Midbrain (tissue), 1 donor: ENCODE data around the gene BCL2L2.
A peak's percentile ranks its signal among the peaks of the same experiment; 100 is the strongest.
"Not testable (repeated sequence)": the region's sequence is repeated elsewhere in the genome, so short reads cannot be mapped to it uniquely, and the experiment has no call there.

Source experiments
- DNase-seq: peaks from one replicate; lab custom pipeline; 2025; lab: John Stamatoyannopoulos, UW

The BCL2L2 gene

GRCh38 chr14:23306412-23307145 lies at the start of gene BCL2L2:
TSS of gene BCL2L2 (plus strand) at chr14:23306833. CDS start at chr14:23307768, 935 bp downstream.
- DNase-seq: peak; percentile 92

- no peak for DNase-seq
Measured at GRCh38 chr14:23258256-23258655, 48.4 kb upstream of the BCL2L2 start.

GRCh38 chr14:23259426-23259825 lies 47.2 kb upstream of the BCL2L2 start:
- no peak for DNase-seq

GRCh38 chr14:23260849-23261248 lies 45.8 kb upstream of the BCL2L2 start:
- DNase-seq: not testable (repeated sequence)

- no peak for DNase-seq
Measured at GRCh38 chr14:23269193-23269592, 37.4 kb upstream of the BCL2L2 start.

GRCh38 chr14:23275412-23275811 lies 31.2 kb upstream of the BCL2L2 start:
- no peak for DNase-seq

- no peak for DNase-seq
Measured at GRCh38 chr14:23277189-23277588, 29.4 kb upstream of the BCL2L2 start.

- not testable (repeated sequence) for DNase-seq
Measured at GRCh38 chr14:23277928-23278327, 28.7 kb upstream of the BCL2L2 start.

- DNase-seq: no peak
Measured at GRCh38 chr14:23281247-23281646, 25.4 kb upstream of the BCL2L2 start.

GRCh38 chr14:23284654-23285529 lies 21.7 kb upstream of the BCL2L2 start:
- DNase-seq: peak; percentile 38

GRCh38 chr14:23285530-23286019 lies 21.1 kb upstream of the BCL2L2 start:
- no peak for DNase-seq

GRCh38 chr14:23286020-23286901 lies 20.4 kb upstream of the BCL2L2 start, which contains the start of gene HOMEZ:
TSS of gene HOMEZ (minus strand) at chr14:23286132. CDS start at chr14:23285952, 180 bp downstream.
- peak; percentile 99 for DNase-seq

- no peak for DNase-seq
Measured at GRCh38 chr14:23286902-23287479, 19.6 kb upstream of the BCL2L2 start.

- peak; percentile 64 for DNase-seq
Measured at GRCh38 chr14:23294734-23295561, 11.7 kb upstream of the BCL2L2 start.

GRCh38 chr14:23296012-23296777 lies 10.4 kb upstream of the BCL2L2 start:
- peak; percentile 33 for DNase-seq

- no peak for DNase-seq
Measured at GRCh38 chr14:23297096-23297495, 9.5 kb upstream of the BCL2L2 start.

- DNase-seq: no peak
Measured at GRCh38 chr14:23297611-23298277, 8.9 kb upstream of the BCL2L2 start.

GRCh38 chr14:23299211-23299957 lies 7.2 kb upstream of the BCL2L2 start:
- DNase-seq: peak; percentile 47
